Activated CD8-positive, alpha-beta T cell treated with anti-CD3 and anti-CD28 coated beads for 36 hours (primary cell): ENCODE data around the gene BBLN. TPM values are rescaled to one million over a fixed set of nuclear protein-coding genes. Genes with fewer than 3 reads are reported as not detected.
A peak's percentile ranks its signal among the peaks of the same experiment; 100 is the strongest.
"Not testable (repeated sequence)": the region's sequence is repeated elsewhere in the genome, so short reads cannot be mapped to it uniquely, and the experiment has no call there.

Experiments
- ATAC-seq: fragments of 200-7000 bp; cut with Tn5 transposase; one replicate; pipeline ENCODE4 v1.10.0; 2021; ENCODE audit warnings: mild to moderate bottlenecking, moderate library complexity
- CTCF ChIA-PET: fragments of 350-600 bp; sonication (Branson Sonifier 250); formaldehyde crosslinking; loops from one replicate; lab custom pipeline; 2021; ENCODE audit warnings: antibody characterized with exemption; lab: Charles Lee
- POLR2A ChIA-PET: fragments of 350-600 bp; sonication (Branson Sonifier 250); formaldehyde crosslinking; loops from one replicate; lab custom pipeline; 2021; ENCODE audit warnings: antibody characterized with exemption; lab: Charles Lee
- DNase-seq: peaks from one replicate; pipeline ENCODE4 v3.0.0-alpha.2; 2020
- H3K27ac Mint-ChIP-seq: one replicate; pipeline ENCODE4 v1.8.0; 2021; ENCODE audit warnings: mild to moderate bottlenecking, mixed read lengths
- H3K27me3 Mint-ChIP-seq: one replicate; pipeline ENCODE4 v1.8.0; 2021; ENCODE audit warnings: mixed read lengths
- H3K36me3 Mint-ChIP-seq: one replicate; pipeline ENCODE4 v1.8.0; 2021; ENCODE audit warnings: low read depth, mixed read lengths
- H3K4me1 Mint-ChIP-seq: one replicate; pipeline ENCODE4 v1.8.0; 2021; ENCODE audit warnings: low read depth, mixed read lengths
- H3K4me3 Mint-ChIP-seq: one replicate; pipeline ENCODE4 v1.8.0; 2021; ENCODE audit warnings: mild to moderate bottlenecking, moderate library complexity, mixed read lengths
- H3K9me3 Mint-ChIP-seq: one replicate; pipeline ENCODE4 v1.8.0; 2021; ENCODE audit warnings: mixed read lengths
- CTCF ChIP-seq: fragments of 200-600 bp; IDR thresholded peaks from one replicate; pipeline ENCODE4 v1.8.0; 2022; ENCODE audit warnings: antibody characterized with exemption, mild to moderate bottlenecking
- intact Hi-C: fragments of 100-400 bp; cut with micrococcal nuclease; formaldehyde crosslinking; loops from one replicate; pipeline ENCODE4 v1.10.0; 2022
- total RNA-seq, 2 experiments: library from RNA; stranded (reverse); gene quantifications; one replicate each; pipeline ENCODE4 v1.2.3, GENCODE V29; 2021

The BBLN gene
- total RNA-seq, 2 experiments from 2014 or later, result 127 to 132 TPM

- no peak for TF ChIP-seq CTCF
- no peaks in the 10 kb centered on the region for H3K27me3 Mint-ChIP-seq
- intact Hi-C loops, result no loop called here
- peaks cover 29% of the 10 kb centered on the region for H3K4me1 Mint-ChIP-seq
- DNase-seq (no peak), ATAC-seq (no peak)
- peaks cover 3% of the 10 kb centered on the region for H3K36me3 Mint-ChIP-seq
- CTCF ChIA-PET, result interaction anchor here (1.0 to 5.2 kb wide), 10 partner anchors 9 to 212 kb away, joined by 3 to 40 read pairs (median 4); no protein-coding TSS in a partner anchor
- H3K27ac Mint-ChIP-seq, result peak overlapping the region; percentile 94
- no peaks in the 10 kb centered on the region for H3K9me3 Mint-ChIP-seq
- H3K4me3 Mint-ChIP-seq, result peak overlapping the region; percentile 92
- POLR2A ChIA-PET, result interaction anchor here (0.6 to 1.5 kb wide), 5 partner anchors 8 to 139 kb away, joined by 3 to 4 read pairs (median 3); no protein-coding TSS in a partner anchor
Measured at GRCh38 chr9:128128836-128129590, 31.1 kb upstream of the BBLN start.

- ATAC-seq, H3K9me3 Mint-ChIP-seq, H3K27me3 Mint-ChIP-seq, H3K36me3 Mint-ChIP-seq, H3K27ac Mint-ChIP-seq, POLR2A ChIA-PET, H3K4me3 Mint-ChIP-seq, intact Hi-C loops: not testable (repeated sequence)
- peak; percentile 62 for TF ChIP-seq CTCF
- H3K4me1 Mint-ChIP-seq, result peaks cover 24% of the 10 kb centered on the region
- DNase-seq, result peak; percentile 75
- CTCF ChIA-PET, result interaction anchor here (0.6 to 5.2 kb wide), 2 partner anchors 12 to 80 kb away, joined by 3 to 40 read pairs; no protein-coding TSS in a partner anchor
Measured at GRCh38 chr9:128129976-128130590, 30.0 kb upstream of the BBLN start.

- H3K36me3 Mint-ChIP-seq, ATAC-seq, DNase-seq, H3K9me3 Mint-ChIP-seq, POLR2A ChIA-PET, H3K27ac Mint-ChIP-seq, H3K27me3 Mint-ChIP-seq, intact Hi-C loops, H3K4me3 Mint-ChIP-seq: not testable (repeated sequence)
- peaks cover 18% of the 10 kb centered on the region for H3K4me1 Mint-ChIP-seq
- CTCF ChIA-PET, result interaction anchor here (0.6 kb wide), 1 partner anchor 79 kb away, joined by 3 read pairs; no protein-coding TSS in a partner anchor
Measured at GRCh38 chr9:128130651-128131050, 29.4 kb upstream of the BBLN start.

- ATAC-seq, CTCF ChIA-PET, H3K27ac Mint-ChIP-seq, POLR2A ChIA-PET, H3K36me3 Mint-ChIP-seq, DNase-seq, H3K4me3 Mint-ChIP-seq, intact Hi-C loops, H3K9me3 Mint-ChIP-seq, H3K27me3 Mint-ChIP-seq: not testable (repeated sequence)
- H3K4me1 Mint-ChIP-seq, result peaks cover 11% of the 10 kb centered on the region
Measured at GRCh38 chr9:128131346-128131745, 28.7 kb upstream of the BBLN start.

GRCh38 chr9:128132139-128132538 lies 27.9 kb upstream of the BBLN start:
- CTCF ChIA-PET, H3K36me3 Mint-ChIP-seq, H3K27ac Mint-ChIP-seq, H3K4me3 Mint-ChIP-seq, POLR2A ChIA-PET, ATAC-seq, H3K4me1 Mint-ChIP-seq, H3K27me3 Mint-ChIP-seq, DNase-seq, intact Hi-C loops, H3K9me3 Mint-ChIP-seq: not testable (repeated sequence)

GRCh38 chr9:128135561-128135960 lies 24.5 kb upstream of the BBLN start:
- H3K36me3 Mint-ChIP-seq, POLR2A ChIA-PET, H3K27ac Mint-ChIP-seq, CTCF ChIA-PET, H3K4me3 Mint-ChIP-seq, H3K27me3 Mint-ChIP-seq, ATAC-seq, H3K4me1 Mint-ChIP-seq, DNase-seq, H3K9me3 Mint-ChIP-seq, intact Hi-C loops: not testable (repeated sequence)
